Adrenal gland (tissue), 5 donors: ENCODE measurements around the gene CYBC1.

Experiments used
- POLR2A ChIP-seq, 2 donors: fragments of 450-650 bp; IDR thresholded peaks; one replicate each; pipeline ENCODE4 v1.6.1; 2017; ENCODE audit warnings: antibody characterized with exemption in 2 of 2, mild to moderate bottlenecking in 2 of 2, moderate library complexity in 1 of 2
- TF ChIP-seq, protein P1 (sequence below), 6 experiments: fragments of 450-650 bp in 4 of 6; fragments of 200-600 bp in 2 of 6; sonication (generic) in 1 of 6; IDR thresholded peaks; 1 replicate in 5 of 6; 2 replicates in 1 of 6; pipeline versions ENCODE4 v1.5.1 to v1.8.0; 2016 to 2021; ENCODE audit warnings: antibody characterized with exemption in 6 of 6, mild to moderate bottlenecking in 2 of 6, moderate library complexity in 1 of 6
- donor health status: DM: no; HTN: no; CAD: no.

DNA sequence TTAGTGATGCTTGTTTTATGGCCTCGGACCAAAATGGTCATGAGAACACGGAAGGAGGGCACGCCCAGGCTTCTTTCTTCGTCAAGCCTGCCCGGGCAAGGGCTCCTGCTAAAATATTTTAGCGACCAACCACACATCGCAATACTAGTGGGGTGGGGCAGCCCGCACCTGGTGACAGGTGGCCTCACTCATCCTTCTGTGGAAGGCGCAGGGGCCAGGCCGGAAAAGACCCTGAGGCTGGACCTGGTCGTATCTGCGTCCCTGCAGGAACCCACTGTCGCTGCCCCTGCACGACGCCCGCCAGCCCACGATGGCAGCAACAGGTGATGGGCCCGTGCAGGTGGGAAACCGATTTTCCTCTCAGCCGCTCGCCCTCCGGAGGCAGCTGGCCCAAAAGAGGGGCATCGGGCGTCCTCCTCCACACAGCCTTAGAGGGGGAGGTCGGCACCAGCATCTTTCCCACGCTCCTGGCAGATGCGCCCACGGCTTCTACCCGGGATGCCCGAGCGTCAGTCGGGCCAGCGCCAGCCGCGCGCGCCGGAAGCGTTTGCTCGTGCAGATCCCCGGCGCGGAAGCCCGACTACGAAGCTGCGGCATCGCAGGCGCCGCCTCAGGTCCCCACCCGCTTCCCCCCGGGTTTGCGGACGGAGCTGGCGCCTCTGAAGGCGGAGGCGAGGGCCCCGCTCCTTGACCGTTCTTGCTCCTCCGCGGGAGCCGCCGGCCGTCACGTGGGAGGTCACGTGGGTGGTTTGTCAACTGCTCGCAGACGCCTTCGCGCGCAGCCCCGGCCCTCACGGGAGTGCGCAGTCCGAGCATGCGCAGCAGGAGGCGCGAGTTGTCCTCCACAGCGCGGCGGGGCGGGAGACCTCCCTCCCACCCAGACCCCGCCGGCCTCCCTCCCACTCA, 46.2 kb upstream of the CYBC1 start:
- TF ChIP-seq, protein P1, sequence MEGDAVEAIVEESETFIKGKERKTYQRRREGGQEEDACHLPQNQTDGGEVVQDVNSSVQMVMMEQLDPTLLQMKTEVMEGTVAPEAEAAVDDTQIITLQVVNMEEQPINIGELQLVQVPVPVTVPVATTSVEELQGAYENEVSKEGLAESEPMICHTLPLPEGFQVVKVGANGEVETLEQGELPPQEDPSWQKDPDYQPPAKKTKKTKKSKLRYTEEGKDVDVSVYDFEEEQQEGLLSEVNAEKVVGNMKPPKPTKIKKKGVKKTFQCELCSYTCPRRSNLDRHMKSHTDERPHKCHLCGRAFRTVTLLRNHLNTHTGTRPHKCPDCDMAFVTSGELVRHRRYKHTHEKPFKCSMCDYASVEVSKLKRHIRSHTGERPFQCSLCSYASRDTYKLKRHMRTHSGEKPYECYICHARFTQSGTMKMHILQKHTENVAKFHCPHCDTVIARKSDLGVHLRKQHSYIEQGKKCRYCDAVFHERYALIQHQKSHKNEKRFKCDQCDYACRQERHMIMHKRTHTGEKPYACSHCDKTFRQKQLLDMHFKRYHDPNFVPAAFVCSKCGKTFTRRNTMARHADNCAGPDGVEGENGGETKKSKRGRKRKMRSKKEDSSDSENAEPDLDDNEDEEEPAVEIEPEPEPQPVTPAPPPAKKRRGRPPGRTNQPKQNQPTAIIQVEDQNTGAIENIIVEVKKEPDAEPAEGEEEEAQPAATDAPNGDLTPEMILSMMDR (IDR thresholded peaks at IDR 0.05): no peak
- peak; percentile 53 to 70 for TF ChIP-seq POLR2A (IDR thresholded peaks at IDR 0.05)
